BLaER1 treated with 17β-estradiol and CSF1 and Interleukin-3, amounts not matched to agents 10 nM and 100 nM (cell line): Measurements from ENCODE around the gene CMSS1.

ENCODE experiments used
- H3K27ac ChIP-seq, 11 experiments: shearing (Covaris generic); formaldehyde crosslinking; 2 replicates each; pipeline ENCODE4 v1.8.1; 2022
- H3K27me3 ChIP-seq, 11 experiments: shearing (Covaris generic); formaldehyde crosslinking; 2 replicates each; pipeline ENCODE4 v1.8.1; 2022
- H3K36me3 ChIP-seq, 11 experiments: shearing (Covaris generic); formaldehyde crosslinking; 2 replicates each; pipeline ENCODE4 v1.8.1; 2022
- H3K4me1 ChIP-seq, 10 experiments: shearing (Covaris generic); formaldehyde crosslinking; 2 replicates each; pipeline ENCODE4 v1.8.1; 2022
- H3K4me2 ChIP-seq, 11 experiments: shearing (Covaris generic); formaldehyde crosslinking; 2 replicates each; pipeline ENCODE4 v1.8.1; 2022
- H3K4me3 ChIP-seq, 10 experiments: shearing (Covaris generic); formaldehyde crosslinking; 2 replicates each; pipeline ENCODE4 v1.8.1; 2022
- H3K9ac ChIP-seq, 11 experiments: shearing (Covaris generic); formaldehyde crosslinking; 2 replicates each; pipeline ENCODE4 v1.8.1; 2022
- H3K9me3 ChIP-seq, 11 experiments: shearing (Covaris generic); formaldehyde crosslinking; replicated peaks in 1 of 11; 2 replicates each; pipeline ENCODE4 v1.8.1; 2022
- H4K20me1 ChIP-seq, 11 experiments: shearing (Covaris generic); formaldehyde crosslinking; 2 replicates each; pipeline ENCODE4 v1.8.1; 2022
- Cebpa-rat ChIP-seq, 11 experiments: shearing (Covaris generic); IDR thresholded peaks; 2 replicates each; pipeline ENCODE4 v1.8.1; 2022

Gene CMSS1

DNA sequence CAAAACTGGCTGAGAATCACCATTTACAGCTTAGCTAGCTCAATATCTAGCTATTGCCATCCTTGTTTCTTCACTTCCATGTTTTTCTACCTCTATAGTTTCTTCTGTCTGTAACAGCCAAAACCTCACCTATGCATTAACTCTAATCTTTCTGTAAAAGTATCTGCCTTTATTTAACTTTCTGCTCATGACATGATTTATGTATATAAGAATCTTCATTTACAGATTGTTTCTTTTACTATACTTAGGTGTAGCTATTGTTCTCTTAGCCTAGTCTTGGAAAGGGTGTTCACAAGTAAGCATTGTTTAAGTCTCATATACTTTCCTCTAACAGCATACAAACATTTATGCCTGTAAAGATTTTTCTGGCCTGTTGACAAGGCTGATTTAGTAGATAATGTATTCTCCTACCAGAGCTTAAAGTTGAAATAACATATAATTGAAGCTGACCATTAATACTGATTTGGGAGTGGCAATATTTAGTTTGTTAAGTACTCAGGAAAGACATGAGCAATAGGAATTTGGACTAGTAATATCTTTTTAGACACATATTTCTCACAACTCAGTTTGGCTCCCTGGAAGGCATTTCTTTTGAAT, 287.3 kb downstream of the CMSS1 start:
- Histone ChIP-seq H3K4me2 (peak overlapping the region; percentile 35 to 70 (median 64); a peak in 20 of 22 replicates), H3K9ac (no peak overlapping the region), H3K4me3 (no peak overlapping the region), H3K9me3 (peaks cover 0 to 11% (median 4%) of the 10 kb centered on the region in 11 experiments; a peak in 7 of 22 replicates), H3K4me1 (peaks cover 16 to 44% (median 40%) of the 10 kb centered on the region in 10 experiments), H3K27ac (peak overlapping the region; percentile 10 to 64 (median 47); a peak in 16 of 22 replicates), H3K27me3 (no peaks in the 10 kb centered on the region), H3K36me3 (peaks cover 0 to 10% (median 0%) of the 10 kb centered on the region in 11 experiments; a peak in 2 of 22 replicates), H4K20me1 (no peaks in the 10 kb centered on the region; a peak in 1 of 22 replicates)
- no peak for TF ChIP-seq Cebpa-rat (IDR thresholded peaks at IDR 0.05)

DNA sequence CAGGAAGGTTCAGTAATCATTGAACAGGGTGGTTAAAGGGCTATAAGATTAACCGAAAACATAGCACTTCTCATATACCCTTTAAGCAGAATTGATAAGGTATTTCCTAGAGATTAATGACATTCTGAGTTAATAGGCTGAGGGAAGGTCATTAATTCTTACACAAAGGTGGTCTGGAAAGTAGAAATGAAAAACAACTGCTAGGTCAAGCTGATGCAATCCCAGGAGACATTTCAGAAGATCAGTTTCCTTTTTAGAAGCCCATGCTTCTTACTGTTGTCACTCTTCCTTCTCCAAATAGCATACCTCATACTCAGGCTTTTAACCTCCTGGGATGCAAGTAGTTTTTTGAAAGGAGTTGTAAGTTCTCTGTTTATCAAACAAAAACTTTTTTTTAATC, 287.8 kb downstream of the CMSS1 start:
- peaks cover 0 to 8% (median 4%) of the 10 kb centered on the region in 11 experiments; a peak in 7 of 22 replicates for H3K9me3 ChIP-seq
- no peaks in the 10 kb centered on the region for H3K27me3 ChIP-seq
- peak overlapping the region; percentile 3 to 64 (median 47); a peak in 17 of 22 replicates for H3K27ac ChIP-seq
- no peak for TF ChIP-seq Cebpa-rat (IDR thresholded peaks at IDR 0.05)
- peaks cover 0 to 10% (median 0%) of the 10 kb centered on the region in 11 experiments; a peak in 2 of 22 replicates for H3K36me3 ChIP-seq
- H3K4me1 ChIP-seq, result peaks cover 16 to 46% (median 40%) of the 10 kb centered on the region in 10 experiments
- peak overlapping the region; percentile 35 to 70 (median 64); a peak in 21 of 22 replicates for H3K4me2 ChIP-seq
- H3K4me3 ChIP-seq, result no peak overlapping the region
- H4K20me1 ChIP-seq, result no peaks in the 10 kb centered on the region; a peak in 1 of 22 replicates
- H3K9ac ChIP-seq, result no peak overlapping the region

DNA sequence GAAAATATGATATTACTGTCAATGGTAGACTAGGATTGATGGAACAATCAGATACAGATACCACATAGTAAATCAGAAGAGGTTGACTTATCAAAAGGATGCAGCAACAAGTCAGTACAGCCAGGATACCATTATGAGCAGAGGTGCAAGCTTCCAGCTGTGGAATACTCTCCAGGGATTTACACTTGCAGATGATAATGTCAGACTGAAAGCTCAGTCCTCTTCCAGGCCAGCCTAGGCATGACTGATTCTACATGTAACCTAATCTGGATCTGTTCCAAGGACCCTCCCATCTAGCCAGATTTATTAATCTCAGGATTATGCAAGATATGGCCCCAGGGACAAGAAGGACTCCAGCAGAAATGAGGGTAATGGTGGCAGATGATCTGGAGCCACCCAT, 288.4 kb downstream of the CMSS1 start:
- H3K9ac ChIP-seq, result no peak overlapping the region
- no peaks in the 10 kb centered on the region for H3K27me3 ChIP-seq
- no peak for TF ChIP-seq Cebpa-rat (IDR thresholded peaks at IDR 0.05)
- peaks cover 0 to 3% (median 2%) of the 10 kb centered on the region in 11 experiments; a peak in 7 of 22 replicates for H3K9me3 ChIP-seq
- no peak overlapping the region for H3K4me3 ChIP-seq
- peaks cover 0 to 8% (median 0%) of the 10 kb centered on the region in 11 experiments; a peak in 2 of 22 replicates for H3K36me3 ChIP-seq
- peak overlapping the region; percentile 35 to 70 (median 64); a peak in 20 of 22 replicates for H3K4me2 ChIP-seq
- peaks cover 16 to 46% (median 40%) of the 10 kb centered on the region in 10 experiments for H3K4me1 ChIP-seq
- H3K27ac ChIP-seq, result peak overlapping the region in 9 of 11 experiments; percentile 3 to 64 (median 47); a peak in 15 of 22 replicates
- H4K20me1 ChIP-seq, result no peaks in the 10 kb centered on the region; a peak in 1 of 22 replicates

DNA sequence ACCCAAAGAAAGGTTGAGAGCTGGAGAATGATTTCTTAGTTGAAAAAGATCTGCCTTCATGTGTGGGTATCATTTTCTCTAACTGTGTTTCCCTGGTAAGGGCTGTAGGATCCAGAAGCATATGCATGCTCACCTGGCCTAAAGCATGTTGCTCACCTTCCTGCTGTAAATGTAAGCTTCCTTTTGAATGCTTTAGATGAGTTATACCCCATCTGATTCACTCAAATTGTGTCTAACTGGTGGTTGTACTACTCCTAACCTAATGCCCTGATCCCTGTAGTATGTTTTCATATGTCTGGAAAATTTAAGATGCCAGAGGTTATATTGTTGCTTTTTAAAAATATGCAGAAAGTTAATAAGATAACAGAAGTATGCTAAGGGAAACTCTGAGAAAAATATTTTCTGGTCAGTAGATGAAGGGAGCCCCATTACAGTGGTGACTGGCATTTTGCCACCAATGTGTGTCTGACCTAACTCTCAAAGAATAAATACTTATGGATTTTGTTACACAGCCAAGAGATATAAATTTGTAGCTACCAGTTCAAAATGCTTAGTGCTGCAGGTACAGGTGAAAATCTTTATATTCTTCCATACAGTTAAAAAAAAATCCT, 289.0 kb downstream of the CMSS1 start:
- H3K36me3 ChIP-seq, result 0 out of 22 replicates have a peak, but pooled peaks cover 0 to 5% (median 0%) of the 10 kb centered on the region in 11 experiments
- H3K27ac ChIP-seq, result peak overlapping the region in 3 of 11 experiments; percentile 3 to 45 (median 36); a peak in 2 of 22 replicates
- no peaks in the 10 kb centered on the region for H3K9me3 ChIP-seq
- no peak overlapping the region for H3K9ac ChIP-seq
- peaks cover 16 to 46% (median 40%) of the 10 kb centered on the region in 10 experiments for H3K4me1 ChIP-seq
- no peaks in the 10 kb centered on the region for H3K27me3 ChIP-seq
- peak overlapping the region; percentile 35 to 70 (median 64); a peak in 18 of 22 replicates for H3K4me2 ChIP-seq
- H4K20me1 ChIP-seq, result no peaks in the 10 kb centered on the region; a peak in 1 of 22 replicates
- TF ChIP-seq Cebpa-rat (IDR thresholded peaks at IDR 0.05), result no peak
- no peak overlapping the region for H3K4me3 ChIP-seq

DNA sequence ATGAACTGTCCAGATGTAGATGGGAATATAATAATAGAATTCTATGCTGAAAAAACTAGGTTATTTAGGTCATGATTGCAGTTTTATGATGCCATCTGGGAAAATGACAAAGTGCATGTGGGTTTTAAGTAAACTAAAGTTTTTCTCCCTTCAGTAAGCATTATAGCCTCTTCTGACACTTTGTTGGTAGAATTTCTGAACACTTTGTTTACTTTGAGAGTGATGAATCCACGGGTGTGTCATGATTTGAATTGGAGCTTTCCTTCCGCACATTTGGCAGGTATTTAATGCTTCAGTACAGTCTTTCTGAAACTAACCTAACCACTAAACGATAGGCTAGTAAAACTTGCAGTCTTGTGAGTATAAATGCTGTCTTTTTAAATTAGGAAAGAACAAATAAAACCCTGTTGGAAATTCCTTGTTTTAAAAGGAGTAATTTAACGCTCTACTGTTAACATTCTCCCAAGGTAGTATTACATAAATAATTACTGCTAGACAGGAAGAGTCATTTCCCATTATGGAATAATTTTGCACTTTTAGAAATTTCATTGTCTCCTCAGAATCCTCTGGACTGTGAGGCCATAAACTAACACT, 289.7 kb downstream of the CMSS1 start:
- Histone ChIP-seq H3K4me1 (peaks cover 16 to 46% (median 40%) of the 10 kb centered on the region in 10 experiments), H3K4me3 (no peak overlapping the region), H3K36me3 (0 out of 22 replicates have a peak, but pooled peaks cover 0 to 5% (median 0%) of the 10 kb centered on the region in 11 experiments), H3K9me3 (no peaks in the 10 kb centered on the region), H4K20me1 (no peaks in the 10 kb centered on the region; a peak in 1 of 22 replicates), H3K4me2 (no peak overlapping the region), H3K27ac (no peak overlapping the region), H3K9ac (no peak overlapping the region), H3K27me3 (no peaks in the 10 kb centered on the region)
- no peak for TF ChIP-seq Cebpa-rat (IDR thresholded peaks at IDR 0.05)

DNA sequence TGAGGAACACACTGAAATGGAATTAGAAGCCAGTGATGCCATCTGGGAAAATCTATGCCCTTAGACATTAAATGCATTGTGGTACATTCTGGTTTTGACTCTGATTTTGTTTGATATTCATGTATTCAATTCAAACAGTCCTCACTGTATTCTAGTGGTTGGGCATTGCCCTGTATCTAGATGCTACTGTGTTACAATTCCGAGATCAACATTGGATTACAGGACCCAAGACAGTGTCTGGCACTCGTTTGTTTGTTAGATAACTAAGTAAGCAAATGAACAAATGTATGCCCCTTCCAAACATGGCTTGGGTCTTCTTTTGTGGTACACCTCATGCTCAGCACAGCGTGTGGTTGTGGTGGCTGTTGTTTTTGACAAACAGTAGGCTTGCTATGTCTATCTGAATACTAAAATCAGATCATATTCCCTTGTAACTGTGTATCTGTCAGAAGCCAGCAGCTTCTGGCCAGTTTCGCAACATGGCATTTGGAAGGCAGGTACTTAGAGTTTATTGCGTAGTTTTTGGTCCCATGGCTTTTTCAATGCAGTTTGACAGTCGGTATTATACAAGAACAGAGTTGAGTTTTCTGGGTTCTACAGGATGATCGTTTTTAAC, 290.9 kb downstream of the CMSS1 start:
- Histone ChIP-seq H3K4me3 (no peak overlapping the region), H3K4me1 (peaks cover 16 to 35% (median 29%) of the 10 kb centered on the region in 10 experiments), H3K9ac (no peak overlapping the region), H3K36me3 (0 out of 22 replicates have a peak, but pooled peaks cover 0 to 5% (median 0%) of the 10 kb centered on the region in 11 experiments), H3K27ac (no peak overlapping the region), H4K20me1 (no peaks in the 10 kb centered on the region; a peak in 1 of 22 replicates), H3K4me2 (no peak overlapping the region), H3K27me3 (no peaks in the 10 kb centered on the region), H3K9me3 (no peaks in the 10 kb centered on the region)
- no peak for TF ChIP-seq Cebpa-rat (IDR thresholded peaks at IDR 0.05)

DNA sequence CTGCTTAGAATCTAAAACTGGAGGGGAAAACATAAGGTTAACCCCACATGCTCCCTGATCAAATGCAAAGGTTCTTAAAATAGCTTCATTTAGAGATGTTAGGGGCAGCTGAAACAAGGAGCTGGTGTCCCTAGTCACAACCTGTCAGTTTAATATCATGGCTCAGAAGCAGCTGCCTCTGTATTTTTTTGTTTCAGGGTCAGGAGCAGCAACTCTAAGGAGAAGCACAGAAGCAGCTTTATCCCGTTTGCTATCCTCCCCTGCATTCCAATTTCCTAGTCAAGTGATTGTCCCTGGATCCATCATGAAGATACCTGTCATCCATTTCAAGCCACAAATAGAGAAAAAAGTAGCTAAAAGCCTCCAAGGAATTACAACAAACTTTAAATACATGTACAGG, 292.5 kb downstream of the CMSS1 start:
- no peak overlapping the region for H3K9ac ChIP-seq

DNA sequence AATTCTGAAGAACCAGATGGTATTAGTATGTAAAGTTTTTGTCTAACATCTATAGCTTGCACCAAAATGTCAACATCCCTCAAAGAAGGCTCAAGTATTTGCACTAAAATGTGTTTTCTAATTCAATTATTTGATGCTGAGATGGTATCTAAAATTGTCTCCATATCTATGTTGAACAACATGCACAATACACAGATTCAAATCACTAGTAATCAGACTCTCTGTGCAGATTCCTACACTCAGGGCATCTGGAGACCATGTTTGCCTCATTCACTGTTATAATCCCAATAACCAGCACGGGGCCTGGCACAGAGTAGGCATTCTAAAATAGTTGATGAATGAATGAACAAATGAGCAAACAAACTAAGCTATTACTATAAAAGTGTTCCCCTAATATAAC, 294.1 kb downstream of the CMSS1 start:
- Histone ChIP-seq H3K9ac (no peak overlapping the region), H3K4me2 (no peak overlapping the region), H3K36me3 (peaks cover 0 to 14% (median 0%) of the 10 kb centered on the region in 11 experiments; a peak in 1 of 22 replicates), H3K9me3 (no peaks in the 10 kb centered on the region), H3K4me3 (no peak overlapping the region), H4K20me1 (no peaks in the 10 kb centered on the region; a peak in 1 of 22 replicates), H3K27ac (no peak overlapping the region), H3K27me3 (no peaks in the 10 kb centered on the region), H3K4me1 (peaks cover 0 to 4% (median 0%) of the 10 kb centered on the region in 10 experiments; a peak in 5 of 20 replicates)
- TF ChIP-seq Cebpa-rat (IDR thresholded peaks at IDR 0.05), result no peak

More for the DNA sequence above, 292.5 kb downstream of the CMSS1 start:
- no peak overlapping the region for H3K27ac ChIP-seq
- no peaks in the 10 kb centered on the region for H3K27me3 ChIP-seq
- H3K4me1 ChIP-seq, result peaks cover 11 to 19% (median 14%) of the 10 kb centered on the region in 10 experiments
- H3K4me3 ChIP-seq, result no peak overlapping the region
- peak overlapping the region in 2 of 11 experiments; percentile 9 to 24; a peak in 5 of 22 replicates for H3K4me2 ChIP-seq
- H3K9me3 ChIP-seq, result no peaks in the 10 kb centered on the region
- no peak for TF ChIP-seq Cebpa-rat (IDR thresholded peaks at IDR 0.05)
- no peaks in the 10 kb centered on the region; a peak in 1 of 22 replicates for H4K20me1 ChIP-seq
- peaks cover 0 to 14% (median 0%) of the 10 kb centered on the region in 11 experiments; a peak in 1 of 22 replicates for H3K36me3 ChIP-seq
